Activated CD8-positive, alpha-beta T cell treated with anti-CD3 and anti-CD28 coated beads for 36 hours (primary cell): ENCODE measurements around the gene DHX58. TPM values are rescaled to one million over a fixed set of nuclear protein-coding genes. Genes with fewer than 3 reads are reported as not detected.

ENCODE experiments used
- ATAC-seq: fragments of 200-7000 bp; cut with Tn5 transposase; one replicate; pipeline ENCODE4 v1.10.0; 2021; ENCODE audit warnings: mild to moderate bottlenecking, moderate library complexity
- CTCF ChIA-PET: fragments of 350-600 bp; sonication (Branson Sonifier 250); formaldehyde crosslinking; loops from one replicate; lab custom pipeline; 2021; ENCODE audit warnings: antibody characterized with exemption; lab: Charles Lee
- POLR2A ChIA-PET: fragments of 350-600 bp; sonication (Branson Sonifier 250); formaldehyde crosslinking; loops from one replicate; lab custom pipeline; 2021; ENCODE audit warnings: antibody characterized with exemption; lab: Charles Lee
- DNase-seq: peaks from one replicate; pipeline ENCODE4 v3.0.0-alpha.2; 2020
- H3K27ac Mint-ChIP-seq: one replicate; pipeline ENCODE4 v1.8.0; 2021; ENCODE audit warnings: mild to moderate bottlenecking, mixed read lengths
- H3K27me3 Mint-ChIP-seq: one replicate; pipeline ENCODE4 v1.8.0; 2021; ENCODE audit warnings: mixed read lengths
- H3K36me3 Mint-ChIP-seq: one replicate; pipeline ENCODE4 v1.8.0; 2021; ENCODE audit warnings: low read depth, mixed read lengths
- H3K4me1 Mint-ChIP-seq: one replicate; pipeline ENCODE4 v1.8.0; 2021; ENCODE audit warnings: low read depth, mixed read lengths
- H3K4me3 Mint-ChIP-seq: one replicate; pipeline ENCODE4 v1.8.0; 2021; ENCODE audit warnings: mild to moderate bottlenecking, moderate library complexity, mixed read lengths
- H3K9me3 Mint-ChIP-seq: one replicate; pipeline ENCODE4 v1.8.0; 2021; ENCODE audit warnings: mixed read lengths
- CTCF ChIP-seq: fragments of 200-600 bp; IDR thresholded peaks from one replicate; pipeline ENCODE4 v1.8.0; 2022; ENCODE audit warnings: antibody characterized with exemption, mild to moderate bottlenecking
- intact Hi-C: fragments of 100-400 bp; cut with micrococcal nuclease; formaldehyde crosslinking; loops from one replicate; pipeline ENCODE4 v1.10.0; 2022
- total RNA-seq, 2 experiments: library from RNA; stranded (reverse); gene quantifications; one replicate each; pipeline ENCODE4 v1.2.3, GENCODE V29; 2021

DHX58 gene
- total RNA-seq, 2 experiments from 2014 or later: 31.7 to 36.2 TPM

GRCh38 chr17:42130310-42130936 lies 17.9 kb upstream of the DHX58 start:
- POLR2A ChIA-PET: interaction anchor here (0.6 to 5.6 kb wide), 5 partner anchors 9 to 117 kb away, joined by 3 to 24 read pairs (median 3); partner anchors contain the start of genes HSPB9 and KAT2A
- no peak for ATAC-seq
- no peak for DNase-seq
- peaks cover 44% of the 10 kb centered on the region for H3K4me1 Mint-ChIP-seq
- intact Hi-C loops: no loop called here
- peaks cover 32% of the 10 kb centered on the region for H3K36me3 Mint-ChIP-seq
- H3K27me3 Mint-ChIP-seq: no peaks in the 10 kb centered on the region
- no peaks in the 10 kb centered on the region for H3K9me3 Mint-ChIP-seq
- no peak overlapping the region for H3K4me3 Mint-ChIP-seq
- TF ChIP-seq CTCF: no peak
- CTCF ChIA-PET: interaction anchor here (0.8 to 2.9 kb wide), 9 partner anchors 10 to 298 kb away, joined by 3 to 15 read pairs (median 3); no protein-coding TSS in a partner anchor
- H3K27ac Mint-ChIP-seq: peak overlapping the region; percentile 49

DNA sequence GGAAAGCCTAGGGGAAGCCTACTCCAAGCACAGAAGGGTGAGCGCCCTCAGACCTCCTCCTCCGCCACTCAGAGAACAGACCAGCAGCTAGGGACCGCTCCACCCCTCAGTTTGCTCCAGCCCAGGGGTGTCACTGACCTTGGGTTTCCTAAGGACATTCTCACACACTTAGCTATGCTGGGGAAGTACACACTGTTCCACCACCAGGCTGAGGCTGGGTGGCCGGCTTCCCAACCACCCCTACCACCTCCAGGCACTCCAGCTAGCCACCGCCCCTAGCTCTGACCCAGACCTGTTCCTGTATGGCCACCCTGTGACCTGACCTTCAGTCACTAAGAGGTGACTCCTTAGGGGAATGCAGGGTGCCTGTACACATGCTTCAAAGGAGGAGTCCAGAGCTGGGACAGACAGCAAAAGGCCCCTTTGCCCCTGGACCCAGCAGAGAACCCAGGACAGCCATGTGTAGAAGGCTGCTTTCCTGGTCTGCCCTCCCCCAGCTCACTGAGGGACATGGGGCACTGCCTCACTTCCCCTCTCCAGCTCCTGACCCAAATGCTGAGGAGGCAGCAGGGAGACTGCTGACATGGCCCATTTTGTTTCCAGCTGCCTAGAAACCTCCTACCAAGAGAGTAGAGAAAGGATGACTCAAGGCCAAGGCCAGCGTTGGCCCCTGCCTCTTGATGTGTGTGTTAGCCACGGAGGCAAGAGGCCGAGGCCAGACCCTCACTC lies 16.8 kb upstream of the DHX58 start:
- Mint-ChIP-seq H3K9me3 (no peaks in the 10 kb centered on the region), H3K4me3 (no peak overlapping the region), H3K27ac (peak overlapping the region; percentile 80), H3K4me1 (peaks cover 38% of the 10 kb centered on the region), H3K36me3 (peaks cover 32% of the 10 kb centered on the region), H3K27me3 (no peaks in the 10 kb centered on the region)
- intact Hi-C loops: no loop called here
- DNase-seq (no peak), ATAC-seq (no peak)
- ChIA-PET CTCF (interaction anchor here (0.9 to 2.9 kb wide), 5 partner anchors 10 to 167 kb away, joined by 3 to 15 read pairs (median 3); no protein-coding TSS in a partner anchor), POLR2A (interaction anchor here (1.2 to 5.6 kb wide), 2 partner anchors 8 to 13 kb away, joined by 4 to 24 read pairs; partner anchors contain the start of genes HSPB9 and KAT2A)
- no peak for TF ChIP-seq CTCF

DNA sequence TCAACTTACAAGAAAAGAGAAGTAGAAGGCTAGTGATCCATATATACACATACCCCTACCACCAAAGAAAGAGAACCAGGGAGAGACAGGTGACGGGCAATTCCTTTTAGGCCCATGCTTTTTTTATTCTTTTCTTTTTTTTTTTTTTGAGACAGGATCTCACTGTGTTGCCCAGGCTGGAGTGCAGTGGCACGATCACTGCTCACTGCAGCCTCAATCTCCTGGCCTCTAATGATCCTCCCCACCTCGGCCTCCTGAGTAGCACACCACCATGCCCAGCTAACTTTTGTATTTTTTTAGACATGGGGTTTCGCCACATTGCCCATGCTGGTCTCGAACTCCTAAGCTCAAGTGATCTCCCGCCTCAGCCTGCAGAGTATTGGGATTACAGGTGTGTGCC lies 14.9 kb upstream of the DHX58 start:
- CTCF ChIA-PET: interaction anchor here (1.8 kb wide), 1 partner anchor 26 kb away, joined by 5 read pairs; no protein-coding TSS in a partner anchor
- intact Hi-C loops: no loop called here
- Mint-ChIP-seq H3K36me3 (peaks cover 29% of the 10 kb centered on the region), H3K27me3 (no peaks in the 10 kb centered on the region), H3K4me3 (no peak overlapping the region), H3K4me1 (peaks cover 20% of the 10 kb centered on the region), H3K27ac (peak overlapping the region; percentile 12), H3K9me3 (no peaks in the 10 kb centered on the region)
- DNase-seq (no peak), ATAC-seq (no peak)
- POLR2A ChIA-PET: no interaction called here
- no peak for TF ChIP-seq CTCF

DNA sequence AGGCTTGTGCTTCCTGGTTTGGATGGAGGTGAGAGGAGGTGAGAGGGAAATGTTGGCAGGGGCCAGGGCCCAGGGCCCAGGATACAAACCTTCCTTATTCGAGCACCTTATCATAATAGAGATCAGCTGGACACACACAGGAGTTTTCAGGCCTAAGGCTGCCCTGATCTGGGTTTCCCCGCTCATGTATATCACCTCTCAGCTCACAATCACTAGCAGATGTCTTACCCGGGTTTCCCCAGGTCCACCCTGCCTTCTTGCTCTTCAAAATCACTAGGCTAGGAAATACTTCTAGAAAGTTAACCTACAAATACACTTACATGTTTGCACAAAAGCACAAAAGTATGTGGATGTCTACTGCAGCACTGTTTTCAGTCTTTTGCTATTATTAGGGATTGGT lies 14.3 kb upstream of the DHX58 start:
- H3K4me3 Mint-ChIP-seq: no peak overlapping the region
- intact Hi-C loops: no loop called here
- peaks cover 14% of the 10 kb centered on the region for H3K4me1 Mint-ChIP-seq
- H3K36me3 Mint-ChIP-seq: peaks cover 29% of the 10 kb centered on the region
- DNase-seq (no peak), ATAC-seq (no peak)
- H3K27ac Mint-ChIP-seq: peak overlapping the region; percentile 12
- no peak for TF ChIP-seq CTCF
- H3K9me3 Mint-ChIP-seq: no peaks in the 10 kb centered on the region
- CTCF ChIA-PET: interaction anchor here (1.8 kb wide), 1 partner anchor 25 kb away, joined by 5 read pairs; no protein-coding TSS in a partner anchor
- H3K27me3 Mint-ChIP-seq: no peaks in the 10 kb centered on the region
- POLR2A ChIA-PET: interaction anchor here (1.4 kb wide), 1 partner anchor 14 kb away, joined by 3 read pairs; the partner anchor contains the start of gene DHX58
